WTC11 (cell line): ENCODE results near the gene ZMPSTE24. TPM values are rescaled to one million over a fixed set of nuclear protein-coding genes. Genes with fewer than 3 reads are reported as not detected.

Experiments used
- ATAC-seq: fragments of 200-7000 bp; cut with Tn5 transposase; 2 replicates; pipeline ENCODE4 v1.10.0; 2021; ENCODE audit warnings: mild to moderate bottlenecking, moderate library complexity
- CTCF ChIA-PET: fragments of 300-600 bp; sonication (Branson Sonifier 250); formaldehyde crosslinking; loops from one replicate; lab custom pipeline; 2021; ENCODE audit warnings: antibody characterized with exemption; lab: Charles Lee
- POLR2A ChIA-PET: fragments of 350-600 bp; sonication (Branson Sonifier 250); formaldehyde crosslinking; loops from one replicate; lab custom pipeline; 2021; ENCODE audit warnings: antibody characterized with exemption; lab: Charles Lee
- DNase-seq: peaks from one replicate; pipeline ENCODE4 v3.0.0; 2021; ENCODE audit warnings: low spot score
- H3K27ac Mint-ChIP-seq: 2 replicates; pipeline ENCODE4 v1.8.0; 2021; ENCODE audit warnings: mixed read lengths
- H3K27me3 Mint-ChIP-seq: 2 replicates; pipeline ENCODE4 v1.8.0; 2021; ENCODE audit warnings: low read depth, mild to moderate bottlenecking, moderate library complexity, mixed read lengths
- H3K36me3 Mint-ChIP-seq: 2 replicates; pipeline ENCODE4 v1.8.0; 2021; ENCODE audit warnings: mixed read lengths
- H3K4me1 Mint-ChIP-seq: 2 replicates; pipeline ENCODE4 v1.8.0; 2022; ENCODE audit warnings: mixed read lengths
- H3K4me3 Mint-ChIP-seq: 2 replicates; pipeline ENCODE4 v1.8.0; 2021; ENCODE audit warnings: mild to moderate bottlenecking, moderate library complexity, mixed read lengths
- H3K9me3 Mint-ChIP-seq: 2 replicates; pipeline ENCODE4 v1.8.0; 2021; ENCODE audit warnings: mixed read lengths
- ATF6 ChIP-seq: sonication (generic); formaldehyde crosslinking; IDR thresholded peaks from 2 replicates; pipeline ENCODE4 v1.8.1; 2023; ENCODE audit warnings: mild to moderate bottlenecking, missing genetic modification reagents
- CREM ChIP-seq: sonication (generic); formaldehyde crosslinking; IDR thresholded peaks from 2 replicates; pipeline ENCODE4 v1.8.1; 2022; ENCODE audit warnings: mild to moderate bottlenecking, missing genetic modification reagents, moderate library complexity
- HMGA2 ChIP-seq: fragments of 250-450 bp; sonication (Bioruptor Pico); IDR thresholded peaks from 2 replicates; pipeline ENCODE4 v1.4.0; 2021; ENCODE audit warnings: mild to moderate bottlenecking, moderate library complexity
- MXD4 ChIP-seq: fragments of 250-450 bp; sonication (Bioruptor Pico); IDR thresholded peaks from 2 replicates; pipeline ENCODE4 v1.8.0; 2021; ENCODE audit warnings: mild to moderate bottlenecking, moderate library complexity, borderline replicate concordance
- NR1H2 ChIP-seq: sonication (generic); formaldehyde crosslinking; IDR thresholded peaks from 2 replicates; pipeline ENCODE4 v1.9.0; 2021; ENCODE audit warnings: mild to moderate bottlenecking, moderate library complexity, missing genetic modification reagents
- PRRX2 ChIP-seq: fragments of 250-450 bp; sonication (Bioruptor Pico); IDR thresholded peaks from 2 replicates; pipeline ENCODE4 v1.8.0; 2021; ENCODE audit warnings: mild to moderate bottlenecking
- TP53 ChIP-seq: sonication (generic); formaldehyde crosslinking; IDR thresholded peaks from 2 replicates; pipeline ENCODE4 v1.8.1; 2023; ENCODE audit warnings: mild to moderate bottlenecking, missing genetic modification reagents
- ZBTB21 ChIP-seq: sonication (generic); formaldehyde crosslinking; IDR thresholded peaks from 2 replicates; pipeline ENCODE4 v1.8.1; 2023; ENCODE audit warnings: mild to moderate bottlenecking, missing genetic modification reagents, borderline replicate concordance
- ZNF121 ChIP-seq: sonication (generic); formaldehyde crosslinking; IDR thresholded peaks from 2 replicates; pipeline ENCODE4 v1.8.0; 2023; ENCODE audit warnings: missing genetic modification reagents
- ZNF232 ChIP-seq: sonication (generic); formaldehyde crosslinking; IDR thresholded peaks from 2 replicates; pipeline ENCODE4 v1.8.0; 2022; ENCODE audit warnings: mild to moderate bottlenecking, missing genetic modification reagents
- ZNF416 ChIP-seq: fragments of 250-450 bp; sonication (Bioruptor Pico); IDR thresholded peaks from 2 replicates; pipeline ENCODE4 v1.9.0; 2021; ENCODE audit warnings: mild to moderate bottlenecking, inconsistent platforms
- ZNF532 ChIP-seq: fragments of 250-450 bp; sonication (Bioruptor Pico); IDR thresholded peaks from 2 replicates; pipeline ENCODE4 v1.9.0; 2021; ENCODE audit warnings: mild to moderate bottlenecking, borderline replicate concordance
- total RNA-seq: library from RNA; stranded (reverse); gene quantifications from 3 replicates; pipeline ENCODE4 v1.2.3, GENCODE V29; 2021
- TF ChIP-seq, protein P1 (sequence below): sonication (generic); formaldehyde crosslinking; IDR thresholded peaks from 2 replicates; pipeline ENCODE4 v1.8.1; 2023; ENCODE audit warnings: mild to moderate bottlenecking, missing genetic modification reagents, borderline replicate concordance
- TF ChIP-seq, protein P2 (sequence below): sonication (generic); formaldehyde crosslinking; IDR thresholded peaks from 2 replicates; pipeline ENCODE4 v1.8.1; 2022; ENCODE audit warnings: missing genetic modification reagents, borderline replicate concordance

Gene ZMPSTE24
- total RNA-seq, 1 experiment from 2014 or later = 31.7 TPM

DNA sequence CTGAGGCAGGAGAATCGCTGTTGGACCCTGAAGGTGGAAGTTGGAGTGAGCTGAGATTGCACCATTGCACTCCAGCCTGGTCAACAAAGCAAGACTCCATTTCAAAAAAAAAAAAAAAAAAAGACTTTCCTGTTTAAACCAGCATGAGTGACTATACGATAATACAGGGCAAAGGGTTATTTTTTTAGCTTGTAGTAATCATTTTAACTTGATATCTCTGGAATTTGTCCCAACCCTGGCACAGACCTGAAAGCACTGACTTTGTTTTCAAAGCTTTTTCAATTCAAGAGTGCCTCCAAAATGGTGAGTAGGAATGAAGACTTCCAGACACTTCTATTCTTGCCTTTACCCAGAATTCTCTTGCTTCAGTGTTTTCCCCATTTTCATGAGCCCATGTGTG lies 14.7 kb upstream of the ZMPSTE24 start:
- ATAC-seq (no peak), DNase-seq (no peak)
- H3K9me3 Mint-ChIP-seq = no peaks in the 10 kb centered on the region
- peaks cover 4% of the 10 kb centered on the region; the same call in 1 of the 2 replicates for H3K36me3 Mint-ChIP-seq
- H3K27ac Mint-ChIP-seq = no peak overlapping the region
- ChIA-PET CTCF (interaction anchor here (0.6 to 3.2 kb wide), 5 partner anchors 14 to 341 kb away, joined by 3 to 11 read pairs (median 4); no protein-coding TSS in a partner anchor), POLR2A (interaction anchor here (0.6 to 0.7 kb wide), 2 partner anchors 120 to 1296 kb away, joined by 3 to 5 read pairs; no protein-coding TSS in a partner anchor)
- no peaks in the 10 kb centered on the region for H3K4me1 Mint-ChIP-seq
- TF ChIP-seq, protein P1, sequence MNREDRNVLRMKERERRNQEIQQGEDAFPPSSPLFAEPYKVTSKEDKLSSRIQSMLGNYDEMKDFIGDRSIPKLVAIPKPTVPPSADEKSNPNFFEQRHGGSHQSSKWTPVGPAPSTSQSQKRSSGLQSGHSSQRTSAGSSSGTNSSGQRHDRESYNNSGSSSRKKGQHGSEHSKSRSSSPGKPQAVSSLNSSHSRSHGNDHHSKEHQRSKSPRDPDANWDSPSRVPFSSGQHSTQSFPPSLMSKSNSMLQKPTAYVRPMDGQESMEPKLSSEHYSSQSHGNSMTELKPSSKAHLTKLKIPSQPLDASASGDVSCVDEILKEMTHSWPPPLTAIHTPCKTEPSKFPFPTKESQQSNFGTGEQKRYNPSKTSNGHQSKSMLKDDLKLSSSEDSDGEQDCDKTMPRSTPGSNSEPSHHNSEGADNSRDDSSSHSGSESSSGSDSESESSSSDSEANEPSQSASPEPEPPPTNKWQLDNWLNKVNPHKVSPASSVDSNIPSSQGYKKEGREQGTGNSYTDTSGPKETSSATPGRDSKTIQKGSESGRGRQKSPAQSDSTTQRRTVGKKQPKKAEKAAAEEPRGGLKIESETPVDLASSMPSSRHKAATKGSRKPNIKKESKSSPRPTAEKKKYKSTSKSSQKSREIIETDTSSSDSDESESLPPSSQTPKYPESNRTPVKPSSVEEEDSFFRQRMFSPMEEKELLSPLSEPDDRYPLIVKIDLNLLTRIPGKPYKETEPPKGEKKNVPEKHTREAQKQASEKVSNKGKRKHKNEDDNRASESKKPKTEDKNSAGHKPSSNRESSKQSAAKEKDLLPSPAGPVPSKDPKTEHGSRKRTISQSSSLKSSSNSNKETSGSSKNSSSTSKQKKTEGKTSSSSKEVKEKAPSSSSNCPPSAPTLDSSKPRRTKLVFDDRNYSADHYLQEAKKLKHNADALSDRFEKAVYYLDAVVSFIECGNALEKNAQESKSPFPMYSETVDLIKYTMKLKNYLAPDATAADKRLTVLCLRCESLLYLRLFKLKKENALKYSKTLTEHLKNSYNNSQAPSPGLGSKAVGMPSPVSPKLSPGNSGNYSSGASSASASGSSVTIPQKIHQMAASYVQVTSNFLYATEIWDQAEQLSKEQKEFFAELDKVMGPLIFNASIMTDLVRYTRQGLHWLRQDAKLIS (CRISPR knock-in tag) = no peak
- TF ChIP-seq ZNF121 (CRISPR knock-in tag) (no peak), ZBTB21 (CRISPR knock-in tag) (no peak), NR1H2 (CRISPR knock-in tag) (no peak), PRRX2 (CRISPR knock-in tag) (no peak), MXD4 (no peak), HMGA2 (CRISPR knock-in tag) (no peak), CREM (CRISPR knock-in tag) (no peak), ZNF416 (no peak), ZNF232 (CRISPR knock-in tag) (no peak), ATF6 (no peak), TP53 (no peak), ZNF532 (CRISPR knock-in tag) (no peak)
- TF ChIP-seq, protein P2, sequence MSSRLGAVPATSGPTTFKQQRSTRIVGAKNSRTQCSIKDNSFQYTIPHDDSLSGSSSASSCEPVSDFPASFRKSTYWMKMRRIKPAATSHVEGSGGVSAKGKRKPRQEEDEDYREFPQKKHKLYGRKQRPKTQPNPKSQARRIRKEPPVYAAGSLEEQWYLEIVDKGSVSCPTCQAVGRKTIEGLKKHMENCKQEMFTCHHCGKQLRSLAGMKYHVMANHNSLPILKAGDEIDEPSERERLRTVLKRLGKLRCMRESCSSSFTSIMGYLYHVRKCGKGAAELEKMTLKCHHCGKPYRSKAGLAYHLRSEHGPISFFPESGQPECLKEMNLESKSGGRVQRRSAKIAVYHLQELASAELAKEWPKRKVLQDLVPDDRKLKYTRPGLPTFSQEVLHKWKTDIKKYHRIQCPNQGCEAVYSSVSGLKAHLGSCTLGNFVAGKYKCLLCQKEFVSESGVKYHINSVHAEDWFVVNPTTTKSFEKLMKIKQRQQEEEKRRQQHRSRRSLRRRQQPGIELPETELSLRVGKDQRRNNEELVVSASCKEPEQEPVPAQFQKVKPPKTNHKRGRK (CRISPR knock-in tag) = no peak
- H3K27me3 Mint-ChIP-seq = no peaks in the 10 kb centered on the region
- H3K4me3 Mint-ChIP-seq = no peak overlapping the region
